Measurements from ENCODE around the gene CCDC40. TPM values are rescaled to one million over a fixed set of nuclear protein-coding genes. Genes with fewer than 3 reads are reported as not detected.
A peak's percentile ranks its signal among the peaks of the same experiment; 100 is the strongest.

Gene CCDC40
- total RNA-seq, 1 experiment from 2014 or later: 14.2 TPM

DNA sequence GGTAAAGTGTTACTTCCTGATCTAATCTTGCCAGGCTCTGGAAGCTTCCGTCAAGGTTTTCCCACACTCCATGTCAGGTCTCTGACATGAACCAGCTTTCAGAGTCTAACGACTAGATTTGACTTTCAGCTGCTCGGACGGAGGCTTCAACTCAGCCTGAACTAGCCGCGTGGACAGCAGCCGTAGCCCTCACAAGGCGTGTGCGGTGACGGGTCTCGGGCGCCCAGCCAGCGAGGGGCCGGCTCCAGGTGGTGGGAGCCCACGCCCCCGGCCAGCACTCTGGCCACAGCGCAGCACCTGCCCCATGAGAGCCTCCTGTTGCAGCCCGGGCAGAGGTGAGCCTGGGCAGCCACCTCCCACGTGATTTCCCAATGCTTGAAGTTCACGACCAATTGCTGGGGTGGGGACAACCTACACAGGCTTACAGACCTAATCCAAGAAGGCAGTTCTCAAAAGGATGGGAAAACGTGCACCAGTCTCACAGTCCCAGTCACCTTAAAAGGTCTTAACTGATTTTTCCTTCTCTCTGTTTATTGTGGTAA, 46.3 kb upstream of the CCDC40 start:
- Histone ChIP-seq H3K4me2 (no peak overlapping the region), H3K27ac (no peak overlapping the region), H3K4me1 (replicated peaks; ENCODE audit: insufficient read depth) (peaks cover 44% of the 10 kb centered on the region), H3K4me3 (no peak overlapping the region), H3K36me3 (ENCODE audit: low read depth) (no peaks in the 10 kb centered on the region), H3K9me2 (ENCODE audit: insufficient read depth) (no peaks in the 10 kb centered on the region), H2AFZ (no peak overlapping the region), H3K9me3 (ENCODE audit: insufficient read depth, low read depth) (no peaks in the 10 kb centered on the region), H3F3A (ENCODE audit: insufficient read depth, low read depth) (peaks cover 28% of the 10 kb centered on the region), H3K79me2 (ENCODE audit: low read depth) (no peaks in the 10 kb centered on the region), H3K27me3 (ENCODE audit: insufficient read depth, low read depth) (no peaks in the 10 kb centered on the region), H4K20me1 (ENCODE audit: insufficient read depth) (no peaks in the 10 kb centered on the region)
- DNase-seq: no peak
- no TSS peak for BruUV-seq (replicated peaks)
- intact Hi-C loops (cut with micrococcal nuclease; ENCODE audit: unreplicated experiment): loop anchor here (5.0 kb wide), 2 partner anchors 73 to 138 kb away; no protein-coding TSS in a partner anchor
- ChIA-PET CTCF (interaction anchor here (0.5 to 0.6 kb wide), 2 partner anchors 179 to 199 kb away, joined by 4 to 6 read pairs; no protein-coding TSS in a partner anchor), POLR2A (ENCODE audit: unreplicated experiment) (no interaction called here)
- TF ChIP-seq EZH2 (IDR thresholded peaks at IDR 0.05; ENCODE audit: low read depth): no peak
- TF ChIP-seq, protein P1, sequence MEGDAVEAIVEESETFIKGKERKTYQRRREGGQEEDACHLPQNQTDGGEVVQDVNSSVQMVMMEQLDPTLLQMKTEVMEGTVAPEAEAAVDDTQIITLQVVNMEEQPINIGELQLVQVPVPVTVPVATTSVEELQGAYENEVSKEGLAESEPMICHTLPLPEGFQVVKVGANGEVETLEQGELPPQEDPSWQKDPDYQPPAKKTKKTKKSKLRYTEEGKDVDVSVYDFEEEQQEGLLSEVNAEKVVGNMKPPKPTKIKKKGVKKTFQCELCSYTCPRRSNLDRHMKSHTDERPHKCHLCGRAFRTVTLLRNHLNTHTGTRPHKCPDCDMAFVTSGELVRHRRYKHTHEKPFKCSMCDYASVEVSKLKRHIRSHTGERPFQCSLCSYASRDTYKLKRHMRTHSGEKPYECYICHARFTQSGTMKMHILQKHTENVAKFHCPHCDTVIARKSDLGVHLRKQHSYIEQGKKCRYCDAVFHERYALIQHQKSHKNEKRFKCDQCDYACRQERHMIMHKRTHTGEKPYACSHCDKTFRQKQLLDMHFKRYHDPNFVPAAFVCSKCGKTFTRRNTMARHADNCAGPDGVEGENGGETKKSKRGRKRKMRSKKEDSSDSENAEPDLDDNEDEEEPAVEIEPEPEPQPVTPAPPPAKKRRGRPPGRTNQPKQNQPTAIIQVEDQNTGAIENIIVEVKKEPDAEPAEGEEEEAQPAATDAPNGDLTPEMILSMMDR (conservative IDR thresholded peaks at IDR 0.05): no peak

DNA sequence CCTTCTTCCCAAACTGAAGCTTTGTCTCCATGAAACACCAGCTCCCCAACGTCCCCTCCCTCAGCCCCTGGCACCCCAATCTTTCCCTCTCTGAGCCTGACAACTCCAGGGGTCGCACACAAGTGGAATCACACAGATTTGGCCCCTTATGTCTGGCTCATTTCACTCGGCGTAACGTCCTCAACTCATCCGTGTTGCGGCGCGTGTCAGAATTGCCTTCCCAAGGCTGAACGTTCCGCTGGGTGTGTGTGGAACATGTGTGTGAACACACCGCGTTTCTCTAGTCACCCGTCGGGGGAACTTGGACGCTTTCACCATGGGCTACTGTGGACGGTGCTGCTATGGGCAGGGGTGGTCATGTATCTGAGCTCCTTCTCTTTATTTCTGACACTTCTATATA, 45.7 kb upstream of the CCDC40 start:
- no peaks in the 10 kb centered on the region for H3K9me2 ChIP-seq (ENCODE audit: insufficient read depth)
- TF ChIP-seq, protein P1 (conservative IDR thresholded peaks at IDR 0.05): no peak
- no peak for TF ChIP-seq EZH2 (IDR thresholded peaks at IDR 0.05; ENCODE audit: low read depth)
- peaks cover 45% of the 10 kb centered on the region for H3K4me1 ChIP-seq (replicated peaks; ENCODE audit: insufficient read depth)
- DNase-seq: no peak
- POLR2A ChIA-PET (ENCODE audit: unreplicated experiment): no interaction called here
- H3K36me3 ChIP-seq (ENCODE audit: low read depth): no peaks in the 10 kb centered on the region
- intact Hi-C loops (cut with micrococcal nuclease; ENCODE audit: unreplicated experiment): loop anchor here (5.0 kb wide), 2 partner anchors 73 to 138 kb away; no protein-coding TSS in a partner anchor
- H3K4me3 ChIP-seq: no peak overlapping the region
- no peak overlapping the region for H2AFZ ChIP-seq
- no peak overlapping the region for H3K27ac ChIP-seq
- H3K9me3 ChIP-seq (ENCODE audit: insufficient read depth, low read depth): no peaks in the 10 kb centered on the region
- no peaks in the 10 kb centered on the region for H3K79me2 ChIP-seq (ENCODE audit: low read depth)
- no peaks in the 10 kb centered on the region for H4K20me1 ChIP-seq (ENCODE audit: insufficient read depth)
- BruUV-seq (replicated peaks): no TSS peak
- no peaks in the 10 kb centered on the region for H3K27me3 ChIP-seq (ENCODE audit: insufficient read depth, low read depth)
- H3F3A ChIP-seq (ENCODE audit: insufficient read depth, low read depth): peaks cover 29% of the 10 kb centered on the region
- CTCF ChIA-PET: interaction anchor here (0.6 kb wide), 1 partner anchor 180 kb away, joined by 6 read pairs; no protein-coding TSS in a partner anchor
- H3K4me2 ChIP-seq: no peak overlapping the region

DNA sequence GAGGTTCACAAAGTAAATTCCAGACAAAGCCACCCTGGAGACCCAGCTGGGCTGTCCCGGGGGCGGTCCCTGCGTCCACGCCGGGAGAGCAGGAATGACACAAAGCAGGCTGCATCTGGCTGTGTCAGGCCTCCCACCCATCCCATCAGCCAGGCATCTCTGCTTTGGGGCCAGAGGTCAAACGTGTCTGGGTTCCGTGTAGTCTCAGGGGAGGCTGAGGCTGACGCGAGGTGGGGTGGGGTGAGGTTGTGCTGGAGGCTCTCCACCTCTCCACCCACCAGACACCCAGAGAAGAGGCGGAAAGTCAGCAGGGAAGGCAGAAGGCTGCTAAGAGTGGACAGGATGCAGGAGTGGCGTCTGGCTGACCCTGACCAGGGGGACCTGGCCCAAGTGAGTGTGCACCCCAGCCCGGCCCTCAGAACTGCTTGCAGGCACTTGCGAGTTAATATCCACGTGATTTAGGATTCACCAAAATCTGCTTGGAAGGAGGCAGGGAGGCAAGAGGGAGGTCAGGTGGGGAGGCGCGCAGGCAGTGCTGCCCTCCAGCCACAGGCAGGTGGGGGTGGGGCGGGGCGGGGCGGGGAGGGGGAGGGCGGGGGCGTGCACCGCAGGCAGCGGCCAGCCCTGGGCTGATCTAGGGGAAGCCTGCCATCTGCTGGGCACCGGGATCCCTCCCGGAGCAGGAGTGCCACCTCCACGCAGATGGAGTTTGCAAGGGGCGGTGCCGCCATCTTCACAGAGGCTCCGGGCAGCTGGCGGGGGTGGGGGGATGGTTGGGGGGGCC, 45.1 kb upstream of the CCDC40 start:
- Histone ChIP-seq H3K4me2 (0 out of 2 replicates have a peak overlapping the region, but pooled peaks have one; percentile 61), H3K4me1 (replicated peaks; ENCODE audit: insufficient read depth) (peaks cover 45% of the 10 kb centered on the region), H4K20me1 (ENCODE audit: insufficient read depth) (no peaks in the 10 kb centered on the region), H3K79me2 (ENCODE audit: low read depth) (no peaks in the 10 kb centered on the region), H3K27ac (no peak overlapping the region), H2AFZ (no peak overlapping the region), H3K9me2 (ENCODE audit: insufficient read depth) (no peaks in the 10 kb centered on the region), H3K9me3 (ENCODE audit: insufficient read depth, low read depth) (no peaks in the 10 kb centered on the region), H3K27me3 (ENCODE audit: insufficient read depth, low read depth) (no peaks in the 10 kb centered on the region), H3F3A (ENCODE audit: insufficient read depth, low read depth) (peaks cover 29% of the 10 kb centered on the region), H3K4me3 (no peak overlapping the region), H3K36me3 (ENCODE audit: low read depth) (no peaks in the 10 kb centered on the region)
- no TSS peak for BruUV-seq (replicated peaks)
- ChIA-PET POLR2A (ENCODE audit: unreplicated experiment) (no interaction called here), CTCF (no interaction called here)
- no peak for TF ChIP-seq EZH2 (IDR thresholded peaks at IDR 0.05; ENCODE audit: low read depth)
- TF ChIP-seq, protein P1 (conservative IDR thresholded peaks at IDR 0.05): peak; percentile 41; the same call in 1 of the 2 replicates
- intact Hi-C loops (cut with micrococcal nuclease; ENCODE audit: unreplicated experiment): loop anchor here (5.0 kb wide), 2 partner anchors 74 to 139 kb away; no protein-coding TSS in a partner anchor
- DNase-seq: peak; percentile 48 to 81
